GM19395 (cell line): ENCODE measurements around the gene OR6X1.
A peak's percentile ranks its signal among the peaks of the same experiment; 100 is the strongest.
"Not testable (repeated sequence)": the region's sequence is repeated elsewhere in the genome, so short reads cannot be mapped to it uniquely, and the experiment has no call there.

ENCODE experiments used
- ATAC-seq: cut with Tn5 transposase; IDR thresholded peaks from one replicate; pipeline ENCODE4 v1.9.1; 2021; ENCODE audit warnings: mild to moderate bottlenecking, moderate library complexity; ENCODE audit not compliant: unreplicated experiment

The OR6X1 gene

DNA sequence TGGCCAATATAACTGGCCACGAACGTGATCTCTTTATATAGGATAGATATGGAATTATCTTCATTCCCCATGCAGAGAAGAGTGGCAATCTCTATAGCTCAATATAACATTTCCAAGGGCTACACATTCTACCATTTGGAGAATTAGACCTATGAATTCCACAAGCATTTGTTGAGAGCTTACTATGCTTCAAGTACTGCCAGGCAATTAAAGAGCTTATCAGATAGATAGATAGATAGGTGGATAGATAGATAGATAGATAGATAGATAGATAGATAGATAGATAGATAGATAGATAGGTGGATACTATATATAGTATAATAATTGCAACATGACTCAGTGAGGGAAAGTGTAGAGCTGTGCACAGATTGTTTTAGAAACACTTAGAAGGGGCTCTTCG lies 1.5 kb upstream of the OR6X1 start:
- ATAC-seq, result no peak

DNA sequence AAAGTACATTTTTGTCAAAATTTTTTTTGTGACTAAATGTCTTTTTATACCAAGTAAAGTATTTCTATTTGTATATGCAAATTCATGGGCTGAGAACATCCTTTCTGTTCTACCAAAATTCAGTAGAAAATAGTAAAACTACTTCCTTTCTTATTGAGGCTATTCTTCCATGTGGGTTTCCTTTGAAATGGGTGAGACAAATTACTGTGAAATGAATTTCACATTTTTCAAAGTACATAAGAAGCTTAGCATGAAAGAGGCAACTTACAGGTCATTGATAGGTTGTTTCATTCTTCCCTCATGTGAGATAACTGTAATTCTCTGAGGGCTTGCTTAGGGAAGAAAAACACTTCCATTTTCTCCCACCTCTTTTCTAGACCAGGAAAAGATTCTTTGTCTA lies 1.0 kb upstream of the OR6X1 start:
- ATAC-seq, result no peak

DNA sequence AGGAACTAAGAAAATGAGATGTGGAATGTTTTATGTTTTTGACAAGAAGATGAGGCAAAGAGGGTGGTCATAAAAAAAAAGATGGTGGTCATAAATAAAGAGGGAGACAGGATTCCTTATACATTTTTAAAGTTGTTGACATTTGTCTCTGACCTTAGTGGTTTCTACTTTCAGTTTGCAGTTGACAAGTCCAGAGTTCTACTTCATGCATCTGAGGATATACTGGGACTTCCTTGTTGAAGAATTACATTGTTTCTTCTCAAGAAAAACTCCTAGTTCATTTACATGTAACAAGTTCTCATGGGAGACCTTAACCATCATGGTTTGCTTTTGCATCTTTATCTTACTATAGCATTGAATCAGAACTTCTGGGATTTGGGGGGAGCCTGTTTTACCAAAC lies 1.2 kb downstream of the OR6X1 start:
- ATAC-seq, result no peak

DNA sequence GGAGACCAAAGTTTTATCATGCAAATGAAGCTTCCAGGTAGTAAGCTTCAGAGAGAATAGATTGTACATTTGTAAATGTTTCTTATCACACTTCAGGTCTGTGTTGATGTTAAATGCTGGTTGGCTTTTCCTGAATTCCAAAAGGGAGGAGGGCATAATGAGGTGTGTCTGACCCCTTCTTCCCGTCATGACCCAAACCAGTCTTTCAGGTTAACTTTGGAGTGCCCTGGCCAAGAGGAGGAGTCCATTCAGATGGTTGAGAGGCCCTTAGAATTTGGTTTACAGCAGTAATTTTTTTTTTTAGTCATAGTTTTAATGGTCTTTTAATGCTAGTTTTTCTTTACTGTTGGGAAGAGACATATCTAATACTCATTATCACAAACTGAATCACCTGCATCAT lies 2.5 kb downstream of the OR6X1 start:
- ATAC-seq, result no peak

DNA sequence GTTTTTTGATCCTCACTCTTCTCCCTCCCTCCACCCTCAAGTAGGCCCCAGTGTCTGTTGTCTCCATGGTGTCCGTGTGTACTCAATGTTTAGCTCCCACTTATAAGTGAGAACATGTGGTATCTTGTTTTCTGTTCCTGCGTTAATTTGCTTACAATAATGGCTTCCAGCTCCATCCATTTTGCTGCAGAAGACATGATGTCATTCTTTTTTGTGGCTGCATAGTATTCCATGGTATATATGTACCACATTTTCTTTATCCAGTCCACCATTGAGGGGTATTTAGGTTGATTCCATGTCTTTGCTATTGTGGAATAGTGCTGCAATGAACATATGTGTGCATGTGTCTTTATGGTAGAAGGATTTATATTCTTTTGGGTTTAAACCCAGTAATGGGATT lies 6.0 kb downstream of the OR6X1 start:
- ATAC-seq, result not testable (repeated sequence)

DNA sequence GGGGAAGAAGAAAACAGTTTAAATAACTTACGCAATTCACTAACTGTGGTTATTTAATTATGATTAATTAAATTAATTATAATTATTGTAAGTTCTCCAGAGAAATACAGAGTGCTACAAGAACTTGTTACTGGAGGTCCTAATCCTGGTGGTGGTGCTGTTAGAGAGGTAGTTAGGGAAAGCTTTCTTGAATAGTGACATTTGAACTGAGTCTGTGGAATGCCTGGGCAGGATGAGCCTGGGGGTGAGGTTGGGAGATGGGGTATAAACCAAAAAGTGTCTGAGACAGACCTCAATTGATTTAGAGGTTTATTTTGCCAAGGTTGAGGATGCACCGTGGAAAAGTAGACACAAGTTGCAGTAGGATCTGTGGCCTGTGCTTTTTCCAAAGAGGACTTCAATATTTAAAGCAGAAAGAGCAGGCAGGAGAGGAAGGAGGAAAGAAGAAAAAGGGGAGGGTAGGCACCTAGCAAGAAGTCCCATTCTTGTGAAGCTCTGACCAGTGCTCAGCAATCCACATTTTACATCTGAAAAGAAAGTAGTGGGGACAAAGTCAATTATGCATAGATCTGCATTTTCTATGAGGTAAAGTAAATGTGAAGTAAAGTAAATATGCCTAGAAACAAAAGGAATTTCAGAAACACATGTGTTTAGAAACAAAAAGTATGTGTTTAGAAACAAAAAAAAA lies 8.4 kb downstream of the OR6X1 start:
- ATAC-seq, result no peak

DNA sequence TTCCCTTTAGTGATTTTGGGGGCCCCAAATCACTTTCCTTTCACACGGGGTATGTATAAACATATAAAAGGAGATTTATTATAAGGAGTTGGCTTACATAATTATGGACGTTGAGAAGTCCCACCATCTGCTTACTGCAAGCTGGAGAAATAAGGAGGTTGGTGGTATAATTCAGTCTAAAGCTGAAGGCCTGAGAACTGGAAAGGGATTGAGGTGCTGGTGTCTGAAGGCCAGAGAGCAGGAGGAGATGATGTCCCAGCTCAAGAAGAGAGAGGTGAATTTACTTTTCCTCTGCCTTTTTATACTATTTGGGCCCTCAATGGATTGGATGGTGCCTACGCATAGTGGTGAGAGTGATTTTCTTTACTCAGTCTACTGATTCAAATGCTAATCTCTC lies 11.6 kb downstream of the OR6X1 start:
- ATAC-seq, result no peak

DNA sequence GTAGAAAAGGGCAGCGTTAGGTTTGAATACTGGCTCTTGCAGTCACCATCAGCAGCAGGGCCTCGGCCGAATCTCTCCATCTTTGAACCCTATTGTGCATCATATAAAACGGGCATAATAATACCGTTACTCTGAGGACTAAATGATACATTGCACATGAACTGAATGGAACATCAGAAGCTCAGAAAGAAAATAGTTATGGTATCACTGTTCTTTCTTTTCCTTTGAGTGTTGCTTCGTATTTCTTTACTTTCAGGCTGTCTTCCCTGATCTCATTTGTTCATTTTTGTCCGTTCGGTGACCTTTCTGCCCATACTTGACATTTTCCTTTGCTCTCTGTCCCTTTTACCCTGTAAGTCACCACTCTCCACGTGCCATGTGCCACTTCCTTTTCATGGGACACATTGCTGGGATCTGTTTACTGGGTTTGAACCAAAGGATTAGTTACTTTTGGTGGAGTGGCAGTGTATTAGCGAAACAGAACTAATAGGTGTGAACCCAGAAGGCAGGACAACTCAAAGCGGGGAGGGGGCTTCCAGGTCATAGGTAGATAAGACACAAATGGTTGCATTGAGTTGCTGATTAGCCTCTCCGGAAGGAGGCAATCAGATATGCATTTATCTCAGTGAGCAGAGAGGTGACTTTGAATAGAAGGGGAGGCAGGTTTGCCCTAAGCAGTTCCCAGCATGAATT lies 12.1 kb downstream of the OR6X1 start:
- peak; percentile 16 for ATAC-seq

DNA sequence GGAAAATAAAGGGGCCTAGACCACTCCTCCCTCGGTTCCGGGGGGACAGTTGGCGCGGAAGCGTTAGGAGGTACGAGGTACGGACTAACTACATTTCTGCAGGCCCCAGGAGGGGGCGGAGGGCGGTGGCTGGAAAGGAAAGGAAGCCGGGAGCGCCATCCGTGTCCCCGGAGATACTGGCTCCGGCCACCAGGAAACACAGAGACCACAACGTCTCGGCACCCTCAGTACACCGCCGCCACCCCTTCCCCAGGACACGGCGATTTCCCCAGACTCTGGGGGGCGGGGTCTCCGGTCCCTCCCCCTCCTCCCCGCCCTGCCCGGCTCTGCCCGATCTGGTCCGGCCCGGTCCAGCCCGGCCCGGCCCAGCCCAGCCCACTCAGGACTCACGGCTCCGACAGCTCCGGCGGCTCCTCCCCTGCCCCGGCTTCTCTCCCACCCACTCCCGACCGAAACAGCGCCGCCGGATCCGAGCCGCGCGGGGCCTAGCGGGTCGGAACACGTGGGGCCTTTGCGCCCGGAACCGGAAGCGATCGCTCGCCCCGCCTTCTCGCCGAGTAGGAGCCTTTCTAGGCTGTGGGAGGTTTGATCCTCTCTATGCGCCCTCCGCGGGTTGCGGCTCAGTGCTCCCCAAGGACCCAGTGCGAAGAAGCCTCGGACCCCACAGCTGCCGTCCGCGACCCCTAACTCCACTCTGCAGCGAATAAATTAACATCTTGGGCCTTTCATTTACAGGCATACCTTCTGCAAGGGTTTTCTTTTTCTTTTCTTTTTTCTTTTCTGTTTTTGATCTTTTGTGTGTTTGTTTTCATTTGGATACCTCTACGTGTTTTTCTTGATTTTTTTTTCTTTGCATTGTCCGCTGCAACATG lies 12.9 kb downstream of the OR6X1 start, which contains the start of gene ZNF202:
TSS of gene ZNF202 (minus strand) at position 502 of the 872 bp plus-strand sequence. CDS start 10,772 bp downstream, outside the sequence.
- peak; percentile 98 for ATAC-seq

DNA sequence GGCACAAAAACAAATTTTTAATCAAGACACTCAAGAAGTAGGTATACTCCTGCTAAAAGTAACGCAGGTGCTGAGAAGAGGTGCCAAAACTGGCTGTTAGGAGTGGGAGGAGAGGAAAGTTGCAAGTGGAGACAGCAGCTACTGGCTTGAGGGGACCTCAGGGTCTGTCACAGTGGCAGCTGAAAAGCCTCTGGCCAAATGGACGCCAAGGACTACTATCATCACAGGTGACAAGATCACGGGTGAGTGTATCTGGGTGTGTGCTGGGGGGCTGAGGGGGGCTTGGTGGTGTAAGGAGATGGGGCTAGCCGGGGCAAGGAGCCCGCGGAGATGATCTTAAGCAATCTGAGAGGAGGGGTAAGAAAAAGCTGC lies 13.5 kb downstream of the OR6X1 start:
- ATAC-seq, result peak; percentile 1

DNA sequence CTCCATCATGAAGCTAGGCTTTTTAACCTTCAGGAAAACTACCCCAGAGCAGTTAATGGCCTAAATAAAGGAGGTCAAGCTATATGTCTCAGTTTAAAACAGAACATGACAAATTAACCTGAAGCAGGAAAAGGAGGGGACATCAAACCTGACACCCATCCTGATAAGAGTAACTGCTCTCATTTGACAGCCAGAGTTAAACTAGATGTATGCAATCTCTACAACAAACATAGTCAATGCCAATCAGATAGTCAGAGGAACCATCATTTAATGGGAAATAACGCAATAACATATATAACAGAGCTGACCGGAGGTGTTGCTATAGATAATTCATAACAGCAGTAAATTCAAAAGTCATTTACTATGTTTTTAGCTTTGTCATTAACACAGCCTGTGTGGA lies 15.9 kb downstream of the OR6X1 start:
- no peak for ATAC-seq

DNA sequence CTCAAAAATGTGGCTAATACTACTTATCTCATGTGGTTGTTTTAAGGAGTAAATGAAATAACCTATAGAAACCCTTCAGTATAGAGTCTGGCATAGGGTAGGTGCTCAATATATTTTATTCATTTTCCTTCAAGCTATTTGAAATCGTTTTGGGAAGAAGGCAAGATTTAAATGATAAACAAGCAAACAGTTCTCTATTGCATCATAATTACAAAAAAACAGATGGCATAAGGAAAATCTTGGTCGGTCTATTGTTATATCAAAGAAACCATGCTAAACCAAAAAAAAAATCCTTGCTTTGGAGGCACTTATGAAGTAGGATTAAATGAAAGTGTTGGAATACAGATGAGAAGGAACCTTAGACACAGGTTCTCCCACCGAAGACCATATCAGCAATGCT lies 17.5 kb downstream of the OR6X1 start:
- ATAC-seq, result no peak

DNA sequence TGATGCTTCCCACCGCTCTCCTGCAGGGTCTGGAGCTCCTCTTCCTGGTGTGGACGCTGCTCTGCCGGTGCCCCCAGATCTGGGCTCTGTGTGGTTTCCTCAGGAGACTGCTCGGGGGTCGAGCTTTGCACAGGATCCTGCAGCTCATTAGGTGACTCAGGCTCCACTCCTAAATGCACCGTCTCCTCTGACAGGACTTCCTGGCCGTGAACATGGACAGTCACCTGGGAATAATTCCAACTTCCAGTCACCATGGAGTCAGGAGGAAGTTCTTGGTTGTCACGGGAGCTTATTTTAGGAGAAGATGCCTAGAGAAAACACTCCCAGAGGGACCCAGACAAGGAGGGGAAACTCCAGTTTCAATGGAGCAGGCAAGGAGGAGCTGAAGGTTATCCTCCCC lies 24.7 kb downstream of the OR6X1 start:
- no peak for ATAC-seq

DNA sequence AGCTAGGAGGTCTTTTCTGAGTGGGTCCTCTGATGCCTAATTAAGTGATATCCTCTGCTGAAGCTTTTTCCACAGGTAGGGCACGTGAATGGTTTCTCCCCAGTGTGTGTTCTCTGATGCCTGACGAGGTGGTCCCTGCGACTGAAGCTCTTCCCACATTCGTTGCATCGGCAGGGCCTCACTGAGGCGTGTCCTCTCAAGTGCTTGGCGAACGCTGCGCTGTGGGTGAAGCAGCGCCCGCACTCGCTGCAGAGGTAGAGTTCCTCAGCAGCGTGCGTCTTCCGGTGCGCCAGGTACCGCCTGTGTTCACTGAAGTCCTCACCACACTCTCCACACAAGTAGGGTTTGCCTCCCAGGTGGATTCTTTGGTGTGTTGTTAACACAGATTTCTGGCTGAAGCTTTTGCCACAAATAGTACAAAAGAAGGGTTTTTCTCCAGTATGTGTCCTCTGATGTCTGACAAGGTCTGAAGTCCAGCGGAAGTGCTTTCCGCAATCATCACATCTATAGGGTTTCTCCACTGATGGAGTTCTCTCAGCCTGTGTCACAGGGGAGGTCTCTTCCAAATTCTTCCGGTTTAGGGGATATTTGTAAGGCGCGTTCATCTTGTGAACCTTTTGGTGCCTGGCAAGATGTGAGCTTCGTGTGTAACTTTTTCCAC lies 28.2 kb downstream of the OR6X1 start:
- no peak for ATAC-seq

DNA sequence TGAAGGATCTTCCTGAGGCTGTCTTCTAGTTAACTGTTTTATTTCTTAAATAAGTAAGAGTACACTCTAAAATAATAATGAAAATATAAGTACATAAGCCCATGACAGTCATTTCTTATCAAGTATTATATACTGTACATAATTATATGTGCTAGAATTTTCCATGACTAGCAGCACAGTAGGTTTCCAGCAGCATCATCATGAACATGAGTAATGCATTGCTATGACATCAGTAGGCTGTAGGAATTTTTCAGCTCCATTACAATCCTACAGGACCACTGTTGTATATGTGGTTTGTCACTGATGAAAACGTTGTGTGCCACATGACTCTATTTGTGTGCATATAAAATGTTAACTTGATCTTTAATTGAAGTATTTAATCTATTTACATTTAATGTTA lies 34.9 kb downstream of the OR6X1 start:
- ATAC-seq, result no peak

DNA sequence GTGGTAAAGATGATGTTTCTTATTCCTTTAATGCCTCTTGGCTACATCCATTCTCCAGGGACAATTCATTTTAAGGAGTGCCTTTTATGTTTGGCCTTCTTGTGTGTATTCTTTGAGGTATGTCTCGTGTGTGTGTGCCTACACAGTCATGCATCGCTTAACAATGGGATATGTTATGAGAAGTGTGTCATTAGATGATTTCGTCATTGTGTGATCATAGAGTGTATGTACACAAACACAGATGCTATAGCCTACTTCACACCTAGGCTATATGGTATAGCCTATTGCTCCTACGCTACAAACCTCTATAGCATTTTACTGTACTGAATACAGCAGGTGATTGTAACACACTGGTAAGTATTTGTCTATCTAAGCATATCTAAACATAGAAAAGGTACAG lies 35.8 kb downstream of the OR6X1 start:
- no peak for ATAC-seq

DNA sequence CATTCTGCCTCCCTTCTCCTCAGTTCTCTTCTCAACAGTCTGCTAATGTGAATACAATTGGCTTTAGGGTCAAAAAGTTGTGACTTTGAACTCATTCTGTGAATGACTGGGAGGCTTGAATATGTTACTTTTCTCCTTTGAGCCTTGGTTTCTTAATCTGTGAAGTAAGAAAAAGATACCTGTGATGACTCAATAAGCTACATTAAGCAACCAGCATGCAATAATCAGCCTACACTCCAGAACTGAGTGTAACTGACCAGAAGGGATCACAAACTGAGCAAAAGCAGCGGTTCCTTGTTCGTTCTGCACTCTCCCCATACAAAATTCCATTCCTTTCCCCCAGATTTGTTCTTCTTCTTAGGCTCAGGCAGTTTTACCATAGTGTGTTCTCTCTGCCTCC lies 36.3 kb downstream of the OR6X1 start:
- no peak for ATAC-seq

DNA sequence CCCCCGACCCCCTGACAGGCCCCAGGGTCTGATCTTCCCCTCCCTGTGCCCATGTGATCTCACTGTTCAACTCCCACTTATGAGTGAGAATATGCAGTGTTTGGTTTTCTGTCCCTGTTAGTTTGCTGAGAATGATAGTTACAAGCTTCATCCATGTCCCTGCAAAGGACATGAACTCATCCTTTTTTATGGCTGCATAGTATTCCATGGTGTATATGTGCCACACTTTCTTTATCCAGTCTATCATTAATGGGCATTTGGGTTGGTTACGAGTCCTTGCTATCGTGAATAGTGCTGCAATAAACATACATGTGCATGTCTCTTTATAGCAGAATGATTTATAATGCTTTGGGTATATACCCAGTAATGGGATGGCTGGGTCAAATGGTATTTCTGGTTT lies 41.7 kb downstream of the OR6X1 start:
- not testable (repeated sequence) for ATAC-seq

DNA sequence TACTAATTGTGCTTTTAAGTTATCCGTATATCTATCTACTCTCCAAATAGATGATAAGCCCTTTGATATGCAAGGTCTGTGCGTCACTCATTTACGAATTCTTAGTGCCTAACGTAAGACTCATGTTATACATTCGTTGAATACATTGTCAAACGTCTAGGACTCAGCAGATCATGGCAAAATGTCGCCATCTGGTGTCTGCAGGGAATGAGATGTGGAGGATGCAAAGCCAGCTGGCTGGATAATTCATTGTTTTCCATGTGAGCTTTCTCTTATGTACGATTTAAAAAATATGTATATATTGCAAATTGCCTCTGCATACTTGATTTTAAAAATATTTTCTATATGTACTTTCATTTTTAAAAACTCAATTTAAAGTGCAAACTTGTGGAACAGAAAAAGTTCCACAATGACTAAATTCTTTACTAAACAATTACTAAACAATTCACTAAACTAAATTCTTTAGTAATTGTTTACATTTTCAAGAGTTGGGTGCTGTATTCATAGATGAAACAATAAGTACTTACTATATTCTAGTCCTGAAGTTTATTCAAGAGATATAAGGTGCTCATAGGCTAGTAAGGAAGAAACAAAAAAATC lies 46.6 kb downstream of the OR6X1 start:
- ATAC-seq, result no peak

DNA sequence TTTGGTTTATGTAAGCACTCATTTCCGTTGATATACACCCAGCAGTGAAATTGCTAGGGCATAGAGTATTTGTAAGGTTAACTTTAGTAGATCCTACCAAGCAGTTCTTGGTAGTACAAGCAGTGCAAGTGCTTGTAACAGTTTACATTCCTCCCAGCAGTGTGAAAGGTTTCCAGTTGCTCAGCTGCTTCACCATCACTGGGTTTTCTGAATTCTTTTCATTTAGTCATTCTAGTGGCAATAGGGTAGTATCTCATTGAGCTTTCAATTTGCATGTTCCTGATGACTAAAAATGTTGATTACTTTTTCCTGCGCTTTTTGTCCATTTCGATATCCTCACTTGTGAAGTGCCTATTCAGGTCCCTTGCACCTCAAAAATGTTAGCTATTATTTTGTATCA lies 47.1 kb downstream of the OR6X1 start:
- no peak for ATAC-seq

DNA sequence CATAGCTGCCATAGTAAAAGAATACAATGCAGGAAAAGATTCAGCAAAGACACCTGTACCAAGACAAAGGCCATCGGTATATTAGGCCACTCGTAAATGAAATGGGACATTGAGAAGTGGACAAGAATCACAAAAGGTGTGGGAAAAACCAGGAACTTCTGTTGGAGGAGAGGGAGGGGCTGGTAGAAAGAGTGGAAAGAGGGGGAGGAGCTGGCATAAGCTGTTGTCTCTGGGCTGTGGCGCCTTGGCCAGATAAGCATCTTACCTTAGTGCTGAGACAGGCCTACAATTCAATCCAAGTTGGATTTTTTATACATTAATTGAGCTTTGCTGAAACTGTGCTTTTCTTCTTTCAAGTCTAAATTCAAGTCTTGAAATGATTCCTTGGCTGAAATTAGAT lies 50.0 kb downstream of the OR6X1 start:
- no peak for ATAC-seq
